ENCODE data around the gene MAPK8IP1.

The MAPK8IP1 gene

DNA sequence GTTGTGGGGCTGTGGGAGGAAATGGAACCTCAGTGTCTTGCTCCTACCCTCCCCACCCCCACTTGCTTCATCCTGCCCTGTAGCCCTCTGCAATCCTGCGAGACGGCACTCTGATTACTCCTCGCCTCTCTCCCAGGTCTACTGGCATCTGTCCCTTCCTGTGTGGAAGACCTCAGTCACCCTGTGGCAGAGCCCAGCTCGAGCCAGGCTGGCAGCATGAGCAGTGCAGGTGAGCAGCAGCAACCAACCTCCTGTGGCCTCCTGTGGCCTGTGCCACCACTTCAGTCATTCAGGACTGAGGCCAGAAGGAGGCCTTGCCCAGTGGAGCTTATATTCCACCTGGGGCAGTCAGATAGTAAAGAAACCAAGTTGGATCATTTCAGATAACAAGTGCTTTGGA lies 14.7 kb upstream of the MAPK8IP1 start:
- Mint-ChIP-seq H3K27me3 (no peaks in the 10 kb centered on the region), H3K4me3 (no peak overlapping the region), H3K4me1 (no peaks in the 10 kb centered on the region), H3K9me3 (no peaks in the 10 kb centered on the region), H3K27ac (ENCODE audit: low read depth) (peak overlapping the region; percentile 67), H3K36me3 (ENCODE audit: insufficient read depth) (peaks cover 60% of the 10 kb centered on the region)
- ATAC-seq (replicated peaks; ENCODE audit: extremely low read depth, poor library complexity, severe bottlenecking): no peak
- DNase-seq (ENCODE audit: low spot score in 2 of 2): no peak

DNA sequence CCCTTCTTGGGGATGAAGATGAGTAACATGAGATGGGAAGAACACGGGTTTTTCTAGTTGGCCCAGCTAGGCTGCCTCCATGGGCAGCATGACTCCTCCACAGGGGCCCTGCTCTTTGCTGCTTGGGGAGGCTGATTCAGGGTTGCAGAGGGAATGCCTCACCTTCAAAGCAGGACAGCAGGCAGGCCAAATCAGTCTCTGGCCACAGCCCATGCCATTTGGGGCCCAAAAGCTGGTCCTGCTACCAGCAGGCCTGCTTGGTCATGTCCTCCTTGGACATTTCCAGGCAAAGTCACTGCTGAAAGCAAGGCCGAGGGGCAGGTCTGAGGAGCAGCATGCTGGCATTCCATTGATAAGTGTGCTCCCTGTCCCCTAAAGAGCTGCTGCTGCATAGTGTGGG lies 13.8 kb upstream of the MAPK8IP1 start:
- H3K9me3 Mint-ChIP-seq: no peaks in the 10 kb centered on the region
- peak overlapping the region; percentile 67 for H3K27ac Mint-ChIP-seq (ENCODE audit: low read depth)
- DNase-seq (ENCODE audit: low spot score in 2 of 2) (no peak), ATAC-seq (replicated peaks; ENCODE audit: extremely low read depth, poor library complexity, severe bottlenecking) (no peak)
- no peaks in the 10 kb centered on the region for H3K27me3 Mint-ChIP-seq
- H3K4me3 Mint-ChIP-seq: no peak overlapping the region
- no peaks in the 10 kb centered on the region for H3K4me1 Mint-ChIP-seq
- peaks cover 56% of the 10 kb centered on the region for H3K36me3 Mint-ChIP-seq (ENCODE audit: insufficient read depth)

DNA sequence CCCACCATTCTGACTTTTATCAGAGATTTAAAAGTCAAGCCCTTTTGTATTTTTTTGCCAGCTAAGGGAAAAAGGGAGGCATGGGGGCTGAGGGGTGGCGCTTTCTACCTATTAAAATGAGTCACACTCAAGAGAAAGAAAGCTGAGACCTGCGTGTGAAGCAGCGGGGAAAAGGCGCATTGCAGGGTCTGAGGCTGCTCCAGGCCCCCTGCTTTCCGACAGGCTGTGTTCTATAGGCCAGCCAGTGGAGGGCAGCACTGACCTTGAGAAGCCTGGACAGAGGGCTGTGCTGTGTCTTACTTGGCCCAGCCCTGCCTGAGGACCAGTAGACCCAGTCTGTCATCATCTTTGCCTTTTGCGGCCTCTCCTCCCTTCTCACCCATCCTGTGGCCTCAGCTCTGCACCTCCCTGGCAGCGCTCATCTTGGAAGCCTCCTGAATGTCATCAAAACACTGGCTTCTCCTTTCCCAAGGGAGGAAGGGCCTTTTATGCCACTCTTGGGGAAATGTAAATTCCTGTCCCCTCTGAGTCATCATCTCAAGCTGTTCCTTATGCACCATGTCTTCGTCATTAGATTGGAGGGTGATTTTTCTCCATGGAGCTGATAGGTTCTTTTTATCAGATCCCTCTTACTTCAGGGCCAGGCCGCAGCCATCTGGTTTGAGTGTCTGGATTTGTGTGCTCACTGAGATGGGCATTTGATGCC lies 12.6 kb upstream of the MAPK8IP1 start:
- Mint-ChIP-seq H3K4me3 (no peak overlapping the region), H3K9me3 (no peaks in the 10 kb centered on the region), H3K4me1 (no peaks in the 10 kb centered on the region), H3K27me3 (no peaks in the 10 kb centered on the region), H3K36me3 (ENCODE audit: insufficient read depth) (peaks cover 55% of the 10 kb centered on the region), H3K27ac (ENCODE audit: low read depth) (no peak overlapping the region)
- DNase-seq (ENCODE audit: low spot score in 2 of 2) (no peak), ATAC-seq (replicated peaks; ENCODE audit: extremely low read depth, poor library complexity, severe bottlenecking) (peak; percentile 38)

DNA sequence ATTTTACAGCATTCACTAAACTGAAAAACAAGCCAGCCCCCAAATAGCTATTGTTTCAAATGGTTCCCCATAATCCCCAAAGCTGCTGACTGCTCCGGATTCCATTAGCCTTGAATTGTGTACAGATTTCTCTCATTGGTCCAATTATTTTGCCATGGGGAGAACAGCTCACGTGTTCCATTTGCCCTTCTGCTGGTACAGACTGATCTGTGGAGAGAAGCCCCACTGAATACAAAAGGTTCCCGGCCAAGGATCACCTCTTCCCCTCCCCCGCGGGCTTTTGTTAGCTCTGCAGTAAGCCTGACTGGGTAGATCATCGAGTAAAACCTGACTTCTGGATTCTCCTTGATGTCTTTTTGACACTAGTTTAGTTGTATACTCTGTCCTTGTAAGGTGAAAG lies 9.1 kb upstream of the MAPK8IP1 start:
- Mint-ChIP-seq H3K27ac (ENCODE audit: low read depth) (no peak overlapping the region), H3K27me3 (no peaks in the 10 kb centered on the region), H3K4me3 (no peak overlapping the region), H3K9me3 (no peaks in the 10 kb centered on the region), H3K36me3 (ENCODE audit: insufficient read depth) (peaks cover 46% of the 10 kb centered on the region), H3K4me1 (peaks cover 5% of the 10 kb centered on the region)
- DNase-seq (ENCODE audit: low spot score in 2 of 2) (no peak), ATAC-seq (replicated peaks; ENCODE audit: extremely low read depth, poor library complexity, severe bottlenecking) (no peak)

DNA sequence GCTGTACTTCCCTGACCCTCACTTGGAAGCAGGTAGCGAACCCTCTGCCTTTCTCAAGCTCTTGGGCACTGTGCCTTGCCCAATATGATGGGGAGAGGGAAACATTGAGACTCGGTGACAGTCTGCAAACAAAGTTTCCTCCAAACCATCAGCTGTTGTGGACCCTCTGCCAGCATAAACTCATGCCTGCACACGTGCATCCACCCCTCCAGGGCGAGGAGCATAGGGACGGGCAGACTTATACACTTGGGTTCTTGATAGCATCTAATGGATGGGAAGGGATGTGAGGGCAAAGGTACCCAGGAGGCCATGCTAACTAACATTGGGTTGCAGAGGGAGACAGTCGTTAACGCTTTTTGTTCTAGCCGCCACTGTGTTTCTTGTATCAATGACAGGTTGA lies 8.2 kb upstream of the MAPK8IP1 start:
- Mint-ChIP-seq H3K27me3 (no peaks in the 10 kb centered on the region), H3K4me1 (peaks cover 5% of the 10 kb centered on the region), H3K36me3 (ENCODE audit: insufficient read depth) (peaks cover 42% of the 10 kb centered on the region), H3K4me3 (no peak overlapping the region), H3K9me3 (no peaks in the 10 kb centered on the region), H3K27ac (ENCODE audit: low read depth) (no peak overlapping the region)
- DNase-seq (ENCODE audit: low spot score in 2 of 2): no peak
- ATAC-seq (replicated peaks; ENCODE audit: extremely low read depth, poor library complexity, severe bottlenecking): no peak

DNA sequence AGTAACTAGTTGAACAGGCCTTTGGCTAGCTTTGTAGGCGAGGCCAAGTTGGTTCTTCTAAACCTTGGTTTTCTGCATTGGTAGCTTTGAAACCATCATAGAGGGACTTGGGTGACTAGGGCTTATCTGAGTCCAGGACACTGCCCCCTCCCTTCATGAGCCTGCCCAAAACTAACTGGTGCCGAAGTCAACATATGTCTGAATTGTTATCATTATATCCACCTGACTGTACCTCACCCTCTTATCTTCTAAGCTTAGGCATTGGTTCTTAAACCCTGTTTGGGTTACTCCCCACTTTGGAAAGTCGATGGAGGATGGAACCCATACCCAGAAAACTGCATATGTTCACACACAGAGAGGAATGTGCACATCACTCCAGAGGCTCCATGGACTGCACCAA lies 7.6 kb upstream of the MAPK8IP1 start:
- H3K36me3 Mint-ChIP-seq (ENCODE audit: insufficient read depth): peaks cover 40% of the 10 kb centered on the region
- H3K27ac Mint-ChIP-seq (ENCODE audit: low read depth): no peak overlapping the region
- DNase-seq (ENCODE audit: low spot score in 2 of 2): no peak
- ATAC-seq (replicated peaks; ENCODE audit: extremely low read depth, poor library complexity, severe bottlenecking): no peak
- peaks cover 5% of the 10 kb centered on the region for H3K4me1 Mint-ChIP-seq
- H3K4me3 Mint-ChIP-seq: no peak overlapping the region
- H3K27me3 Mint-ChIP-seq: no peaks in the 10 kb centered on the region
- H3K9me3 Mint-ChIP-seq: no peaks in the 10 kb centered on the region

DNA sequence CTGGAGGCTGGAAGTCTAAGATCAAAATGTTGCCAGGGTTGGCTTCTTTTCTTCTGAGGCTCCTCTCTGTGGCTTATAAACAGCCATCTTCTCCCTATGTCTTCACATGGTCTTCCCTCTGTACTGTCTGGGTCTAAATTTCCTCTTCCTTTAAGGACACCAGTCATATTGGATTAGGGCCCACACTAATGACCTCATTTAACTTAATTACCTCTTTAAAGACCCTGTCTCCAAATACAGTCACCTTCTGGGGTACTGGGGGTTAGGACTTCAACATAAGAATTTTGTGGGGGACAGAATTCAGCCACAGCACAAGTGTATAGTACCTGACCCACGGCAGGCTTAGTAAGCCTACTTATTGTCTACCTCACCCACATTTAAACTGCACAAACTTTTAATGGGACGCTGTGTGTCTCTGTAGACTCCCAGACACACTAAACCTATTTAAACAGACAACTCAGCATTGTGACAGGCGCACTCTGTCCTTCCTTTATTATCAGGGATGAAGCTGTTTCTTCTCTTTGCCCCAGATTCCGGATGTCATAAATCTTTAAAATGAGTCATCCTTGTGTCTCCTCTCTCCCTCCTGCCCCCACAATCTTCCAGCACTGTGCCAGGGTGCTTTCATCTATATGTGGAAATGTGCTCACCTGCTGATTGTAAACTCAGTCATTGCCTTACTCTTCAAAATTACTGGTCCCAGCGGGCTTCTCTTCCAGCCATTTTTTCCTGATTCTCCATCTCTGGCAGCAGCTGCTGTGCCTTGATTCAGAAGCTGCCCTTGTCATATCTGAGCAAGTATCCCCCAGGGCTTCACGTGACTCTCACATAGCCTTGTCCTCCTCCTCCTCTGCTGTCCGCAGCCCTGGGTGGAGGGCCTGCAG lies 5.4 kb upstream of the MAPK8IP1 start:
- Mint-ChIP-seq H3K27me3 (no peaks in the 10 kb centered on the region), H3K9me3 (no peaks in the 10 kb centered on the region), H3K4me3 (no peak overlapping the region), H3K27ac (ENCODE audit: low read depth) (no peak overlapping the region), H3K4me1 (peaks cover 13% of the 10 kb centered on the region), H3K36me3 (ENCODE audit: insufficient read depth) (peaks cover 41% of the 10 kb centered on the region)
- ATAC-seq (replicated peaks; ENCODE audit: extremely low read depth, poor library complexity, severe bottlenecking) (no peak), DNase-seq (ENCODE audit: low spot score in 2 of 2) (no peak)

DNA sequence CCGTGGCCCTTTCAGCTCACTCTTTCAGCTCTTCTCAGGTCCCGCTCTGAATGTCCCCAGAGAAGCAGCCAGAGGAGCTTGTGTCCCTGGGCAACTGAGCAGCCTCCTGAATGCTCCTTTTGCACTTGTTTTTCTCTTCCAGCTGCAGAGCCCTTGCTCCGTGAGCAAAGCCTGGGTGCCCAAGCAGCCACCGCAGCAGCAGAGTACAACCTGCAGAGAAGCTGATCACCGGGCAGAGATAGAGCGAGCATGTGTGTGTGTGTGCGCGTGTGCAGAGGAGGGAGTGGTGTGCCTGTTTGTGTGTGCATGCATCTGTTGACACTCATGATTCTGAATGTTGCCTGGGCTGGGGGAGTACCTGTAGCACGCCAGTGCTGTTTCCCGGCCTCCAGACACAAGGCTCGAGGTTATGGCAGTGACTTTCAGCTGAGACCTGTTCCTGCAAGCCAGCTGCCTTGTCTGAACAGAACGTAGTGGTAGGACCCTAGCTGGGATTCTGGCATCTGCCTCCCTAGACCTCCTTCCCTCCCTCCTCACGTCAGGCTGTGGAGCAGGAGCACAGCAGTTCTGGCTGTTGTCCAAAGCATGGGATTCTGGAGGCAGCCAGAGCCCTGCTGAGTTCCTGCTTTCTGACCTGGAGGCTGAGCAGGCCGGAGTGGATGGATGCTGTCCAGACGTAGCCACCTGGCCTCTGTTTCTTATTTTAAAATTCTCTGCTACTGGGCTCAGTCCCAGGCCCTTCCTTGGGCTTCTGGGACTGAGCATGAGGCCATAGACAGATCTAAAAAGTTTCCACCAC lies 4.5 kb upstream of the MAPK8IP1 start:
- H3K9me3 Mint-ChIP-seq: no peaks in the 10 kb centered on the region
- H3K4me1 Mint-ChIP-seq: peaks cover 16% of the 10 kb centered on the region
- no peak overlapping the region for H3K27ac Mint-ChIP-seq (ENCODE audit: low read depth)
- no peak overlapping the region for H3K4me3 Mint-ChIP-seq
- no peaks in the 10 kb centered on the region for H3K27me3 Mint-ChIP-seq
- DNase-seq (ENCODE audit: low spot score in 2 of 2) (no peak), ATAC-seq (replicated peaks; ENCODE audit: extremely low read depth, poor library complexity, severe bottlenecking) (no peak)
- peaks cover 39% of the 10 kb centered on the region for H3K36me3 Mint-ChIP-seq (ENCODE audit: insufficient read depth)

DNA sequence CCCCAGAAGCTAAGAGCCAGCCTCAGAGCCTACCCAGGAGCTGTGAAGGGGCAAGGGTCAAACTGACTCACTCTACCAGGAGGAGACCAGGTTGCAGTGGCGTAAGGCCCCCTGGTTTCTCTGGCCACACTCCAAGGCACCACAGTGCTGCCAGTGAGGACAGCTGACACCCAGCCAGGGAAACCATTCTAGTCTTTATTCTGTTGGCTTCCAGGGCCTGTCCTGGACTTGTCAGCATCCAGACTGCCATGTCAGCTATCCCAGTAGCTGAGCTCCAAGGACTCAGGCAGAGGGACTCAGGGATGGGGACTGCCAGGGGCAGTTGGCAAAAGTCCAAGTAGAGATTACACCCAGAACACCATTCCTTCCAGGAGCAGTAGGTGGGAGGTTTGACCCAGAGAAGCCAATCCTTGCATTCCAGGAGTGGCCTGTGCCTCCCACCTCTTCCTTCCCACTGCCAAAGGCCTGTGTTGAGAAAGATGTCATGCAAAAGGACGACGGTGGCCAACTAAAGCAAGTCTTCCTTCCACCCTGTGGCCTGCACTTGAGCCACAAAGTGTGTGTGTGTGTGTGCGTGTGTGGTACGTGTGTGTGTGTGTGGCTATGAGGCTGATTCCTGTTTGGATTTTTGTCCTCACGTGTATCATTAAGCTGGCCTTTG lies 3.6 kb upstream of the MAPK8IP1 start:
- Mint-ChIP-seq H3K4me1 (peaks cover 16% of the 10 kb centered on the region), H3K9me3 (no peaks in the 10 kb centered on the region), H3K27ac (ENCODE audit: low read depth) (no peak overlapping the region), H3K36me3 (ENCODE audit: insufficient read depth) (peaks cover 34% of the 10 kb centered on the region), H3K27me3 (no peaks in the 10 kb centered on the region), H3K4me3 (no peak overlapping the region)
- DNase-seq (ENCODE audit: low spot score in 2 of 2): no peak
- no peak for ATAC-seq (replicated peaks; ENCODE audit: extremely low read depth, poor library complexity, severe bottlenecking)

DNA sequence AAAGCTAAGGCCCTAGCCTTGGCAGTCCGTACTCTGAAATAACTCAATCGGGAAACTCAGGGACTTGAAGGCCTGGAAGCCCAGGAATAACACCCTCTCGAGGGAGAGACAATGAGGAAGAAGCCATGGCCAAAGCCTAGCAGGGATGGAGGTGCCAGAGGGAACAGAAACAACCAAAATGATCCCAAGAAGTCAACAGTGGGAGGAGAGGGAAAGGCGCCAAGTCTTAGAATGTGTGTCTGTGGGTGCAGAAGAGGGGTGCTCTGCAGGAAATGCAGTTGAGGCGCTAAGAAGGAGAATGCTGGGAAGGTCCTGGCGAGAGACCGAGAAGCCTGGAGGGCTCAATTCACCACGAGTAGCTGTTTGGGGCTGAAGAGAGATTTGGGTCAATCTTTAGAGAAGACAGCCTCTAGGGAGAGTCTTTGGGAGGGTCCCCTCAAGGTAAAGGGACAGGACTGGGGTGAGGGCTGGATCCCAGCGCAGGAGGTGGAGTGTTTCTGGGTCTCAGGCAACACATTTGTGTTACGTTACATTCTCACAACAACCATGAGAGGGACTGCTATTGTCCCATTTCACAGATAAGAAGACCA lies 760 bp upstream of the MAPK8IP1 start:
- H3K27me3 Mint-ChIP-seq: no peaks in the 10 kb centered on the region
- no peak for DNase-seq (ENCODE audit: low spot score in 2 of 2)
- no peak for ATAC-seq (replicated peaks; ENCODE audit: extremely low read depth, poor library complexity, severe bottlenecking)
- peak overlapping the region; percentile 61 for H3K4me3 Mint-ChIP-seq
- H3K27ac Mint-ChIP-seq (ENCODE audit: low read depth): no peak overlapping the region
- H3K9me3 Mint-ChIP-seq: no peaks in the 10 kb centered on the region
- peaks cover 20% of the 10 kb centered on the region for H3K36me3 Mint-ChIP-seq (ENCODE audit: insufficient read depth)
- H3K4me1 Mint-ChIP-seq: peaks cover 16% of the 10 kb centered on the region

DNA sequence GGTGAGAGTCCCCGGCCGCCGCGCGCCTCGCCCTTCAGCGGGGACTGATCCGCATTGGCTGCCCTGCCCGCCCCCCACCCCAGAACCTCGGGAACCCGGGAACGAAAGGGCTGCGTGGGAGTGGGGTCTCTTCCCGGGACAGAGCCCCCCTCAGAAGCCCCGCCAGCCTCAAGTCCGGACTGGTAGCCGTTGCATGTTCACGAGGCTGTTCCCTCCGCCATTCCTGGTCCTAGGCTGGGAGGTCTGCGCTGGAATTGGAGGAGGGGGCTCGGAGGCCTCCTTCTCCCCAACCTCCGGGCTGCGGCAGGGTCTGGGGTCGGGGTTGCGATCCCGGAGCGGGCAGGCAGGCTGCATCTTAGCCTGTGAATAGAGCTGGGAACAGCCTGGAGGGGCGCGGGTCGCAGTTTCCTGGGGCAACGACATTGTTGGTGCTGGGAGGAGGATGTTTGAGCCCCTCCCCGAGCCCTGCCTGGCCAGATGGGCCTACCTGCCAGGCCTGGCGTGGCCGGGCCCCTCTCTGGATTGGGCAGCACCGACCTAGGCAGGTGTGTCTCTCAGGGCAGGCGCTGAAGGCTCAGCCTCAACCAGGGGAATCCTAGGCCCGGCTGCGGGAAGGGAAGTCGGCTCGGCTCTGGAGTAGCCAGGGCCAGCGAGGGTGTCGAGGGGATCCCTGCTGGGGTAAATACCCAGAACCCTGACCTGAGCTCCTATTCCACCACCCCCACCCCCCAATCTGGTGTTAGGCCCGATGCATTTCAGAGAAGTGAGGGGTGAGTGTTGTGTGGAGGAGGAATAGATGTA lies 670 bp downstream of the MAPK8IP1 start:
- H3K27me3 Mint-ChIP-seq: no peaks in the 10 kb centered on the region
- no peak for ATAC-seq (replicated peaks; ENCODE audit: extremely low read depth, poor library complexity, severe bottlenecking)
- H3K27ac Mint-ChIP-seq (ENCODE audit: low read depth): no peak overlapping the region
- peak overlapping the region; percentile 61 for H3K4me3 Mint-ChIP-seq
- H3K36me3 Mint-ChIP-seq (ENCODE audit: insufficient read depth): peaks cover 16% of the 10 kb centered on the region
- no peaks in the 10 kb centered on the region for H3K9me3 Mint-ChIP-seq
- H3K4me1 Mint-ChIP-seq: peaks cover 11% of the 10 kb centered on the region
- DNase-seq (ENCODE audit: low spot score in 2 of 2): no peak

Measured in central memory CD8-positive, alpha-beta T cell (primary cell).